ENCODE measurements around the gene ZNF276. TPM values are rescaled to one million over a fixed set of nuclear protein-coding genes. Genes with fewer than 3 reads are reported as not detected.
"Not testable (repeated sequence)": the region's sequence is repeated elsewhere in the genome, so short reads cannot be mapped to it uniquely, and the experiment has no call there.

The ZNF276 gene
- total RNA-seq, 1 donor from 2014 or later, result 21.6 TPM

GRCh38 chr16:89693289-89693731, 28.0 kb upstream of the ZNF276 start:
- no peak overlapping the region for H3K4me3 ChIP-seq (ENCODE audit: low read depth, low read length)
- DNase-seq (ENCODE audit: low read depth), result no peak
- no peak for TF ChIP-seq CTCF (conservative IDR thresholded peaks at IDR 0.05; ENCODE audit: low read depth, low read length)

GRCh38 chr16:89693931-89694783, 27.2 kb upstream of the ZNF276 start:
- TF ChIP-seq CTCF (conservative IDR thresholded peaks at IDR 0.05; ENCODE audit: low read depth, low read length), result no peak
- DNase-seq (ENCODE audit: low read depth), result no peak

GRCh38 chr16:89694784-89695085, 26.6 kb upstream of the ZNF276 start:
- H3K4me3 ChIP-seq (ENCODE audit: low read depth, low read length); DNase-seq (ENCODE audit: low read depth): not testable (repeated sequence)

More at GRCh38 chr16:89693931-89694783, 27.2 kb upstream of the ZNF276 start:
- no peak overlapping the region for H3K4me3 ChIP-seq (ENCODE audit: low read depth, low read length)

GRCh38 chr16:89695086-89695874, 26.1 kb upstream of the ZNF276 start:
- no peak for DNase-seq (ENCODE audit: low read depth)
- TF ChIP-seq CTCF (conservative IDR thresholded peaks at IDR 0.05; ENCODE audit: low read depth, low read length), result no peak
- H3K4me3 ChIP-seq (ENCODE audit: low read depth, low read length), result no peak overlapping the region

GRCh38 chr16:89695875-89696669, 25.3 kb upstream of the ZNF276 start:
- no peak overlapping the region for H3K4me3 ChIP-seq (ENCODE audit: low read depth, low read length)
- TF ChIP-seq CTCF (conservative IDR thresholded peaks at IDR 0.05; ENCODE audit: low read depth, low read length), result no peak
- no peak for DNase-seq (ENCODE audit: low read depth)

- no peak overlapping the region for H3K4me3 ChIP-seq (ENCODE audit: low read depth, low read length)
- no peak for TF ChIP-seq CTCF (conservative IDR thresholded peaks at IDR 0.05; ENCODE audit: low read depth, low read length)
- no peak for DNase-seq (ENCODE audit: low read depth)
Observed at GRCh38 chr16:89696670-89697128, 24.6 kb upstream of the ZNF276 start.

- no peak for TF ChIP-seq CTCF (conservative IDR thresholded peaks at IDR 0.05; ENCODE audit: low read depth, low read length)
- DNase-seq (ENCODE audit: low read depth), result no peak
- no peak overlapping the region for H3K4me3 ChIP-seq (ENCODE audit: low read depth, low read length)
Observed at GRCh38 chr16:89697161-89697615, 24.1 kb upstream of the ZNF276 start.
